DMS53 (cell line): Measurements from ENCODE around the gene CHAD.

Source experiments
- DNase-seq: peaks from one replicate; lab custom pipeline; 2025; lab: John Stamatoyannopoulos, UW

Gene CHAD

DNA sequence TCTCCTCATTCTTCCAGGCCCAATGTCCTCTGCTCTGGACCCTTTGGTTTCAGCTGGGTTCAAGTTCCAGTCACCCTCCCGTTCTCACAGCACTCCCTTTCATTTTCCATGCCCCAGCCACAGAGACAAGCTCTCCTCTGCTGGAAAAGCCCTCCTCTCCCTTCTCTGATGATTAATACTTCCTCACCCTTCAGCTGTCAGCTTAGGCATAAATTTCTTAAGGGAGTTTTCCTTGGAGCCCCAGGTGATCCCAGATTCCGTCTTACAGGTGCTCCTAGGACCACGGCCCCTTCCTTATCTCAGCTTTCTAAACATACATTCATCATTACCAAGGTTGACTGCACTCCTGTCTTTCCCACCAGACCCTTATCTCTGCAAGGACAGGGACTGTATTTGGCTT lies 10.4 kb downstream of the CHAD start:
- DNase-seq: no peak

DNA sequence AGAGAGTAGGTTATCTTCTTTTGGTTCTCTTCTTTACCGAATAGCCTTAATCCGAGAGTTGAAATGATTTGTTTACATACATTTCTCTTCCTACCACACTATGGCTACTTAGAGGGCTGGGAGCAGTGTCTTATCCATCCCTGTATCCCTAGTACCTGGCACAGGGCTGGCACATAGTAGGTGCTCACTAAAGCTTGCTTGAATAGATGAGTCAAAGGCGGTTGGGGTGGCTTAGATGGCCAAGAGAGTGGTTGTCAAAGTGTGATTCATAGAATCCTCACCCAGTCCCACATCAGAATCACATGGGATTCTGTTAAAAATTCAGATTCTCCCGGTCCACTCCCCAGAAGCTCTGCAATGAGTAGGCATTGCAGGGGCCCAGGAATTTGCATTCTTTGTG lies 11.1 kb downstream of the CHAD start:
- DNase-seq: no peak

DNA sequence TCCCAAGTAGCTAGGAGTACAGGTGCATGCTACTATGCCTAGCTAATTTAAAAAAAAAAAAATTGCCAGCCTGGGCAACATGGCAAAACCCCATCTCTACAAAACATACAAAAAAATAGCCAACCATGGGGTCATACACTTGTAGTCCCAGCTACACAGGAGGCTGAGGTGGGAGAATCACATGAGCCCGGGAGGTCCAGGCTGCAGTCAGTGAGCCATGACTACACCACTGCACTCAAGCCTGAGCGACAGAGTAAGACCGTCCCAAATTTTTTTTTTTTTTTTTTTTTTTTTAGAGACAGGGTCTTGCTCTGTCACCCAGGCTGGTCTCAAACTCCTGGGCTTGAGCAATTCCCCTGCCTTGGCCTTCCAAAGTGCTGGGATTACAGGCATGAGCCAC lies 14.8 kb downstream of the CHAD start:
- DNase-seq: no peak

DNA sequence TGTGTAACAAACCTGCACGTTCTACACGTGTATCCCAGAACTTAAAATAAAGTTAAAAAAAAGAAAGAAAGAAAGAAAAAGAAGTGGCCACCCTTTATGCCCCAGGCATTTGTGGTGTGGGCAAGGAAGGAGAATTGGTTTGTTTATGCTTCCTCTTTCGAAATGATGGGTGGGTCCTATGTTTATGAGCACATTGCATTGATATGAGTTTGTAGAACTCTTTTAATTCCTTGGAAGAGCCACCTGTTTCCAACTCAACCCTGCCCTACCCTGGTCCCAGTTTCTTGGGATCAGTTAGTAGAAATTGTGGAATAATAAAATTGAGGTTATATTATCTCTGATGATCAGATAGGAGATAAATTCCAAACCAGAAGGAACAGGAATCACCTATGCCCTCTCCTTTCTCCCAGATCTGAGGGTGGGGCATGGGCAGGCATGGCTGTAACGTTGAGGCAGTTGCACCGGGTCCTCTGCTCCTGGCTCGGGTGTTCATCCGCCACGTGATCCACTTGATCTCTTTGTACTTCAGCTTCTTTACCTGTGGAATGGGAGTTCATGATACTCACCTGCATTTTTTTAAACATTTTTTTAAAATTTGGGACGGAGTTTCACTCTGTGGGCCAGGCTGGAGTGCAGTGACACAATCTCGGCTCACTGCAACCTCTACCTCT lies 15.9 kb downstream of the CHAD start:
- DNase-seq: no peak

DNA sequence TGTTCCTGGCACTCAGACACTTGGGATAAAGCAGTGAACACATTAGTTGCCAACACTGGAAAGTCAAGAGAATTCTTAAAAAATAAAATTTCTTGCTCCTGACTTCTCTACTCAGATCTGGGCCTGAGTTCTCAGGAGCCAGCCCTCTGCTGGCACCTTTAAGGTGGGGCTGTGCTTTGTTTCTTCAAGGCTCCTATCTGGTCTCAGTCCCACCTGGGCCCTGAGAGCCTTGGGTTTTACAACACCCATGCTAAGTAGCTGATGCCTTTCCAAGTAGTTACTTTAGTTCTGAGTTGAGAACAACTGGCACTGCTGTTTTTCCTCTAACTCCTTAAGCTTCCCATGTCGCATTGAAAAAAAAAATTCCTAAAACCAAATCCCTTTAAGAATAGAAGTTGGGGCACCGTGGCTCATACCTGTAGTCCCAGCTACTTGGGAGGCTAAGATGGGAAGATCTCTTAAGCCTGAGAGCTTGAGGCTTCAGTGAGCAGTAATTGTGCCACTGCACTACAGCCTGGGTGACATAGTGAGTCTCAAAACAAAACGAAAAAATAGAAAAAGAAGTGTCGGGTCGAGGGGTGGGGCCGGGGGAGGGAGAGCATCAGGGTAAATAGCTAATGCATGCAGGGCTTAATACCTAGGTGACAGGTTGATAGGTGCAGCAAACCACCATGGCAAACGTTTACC lies 16.6 kb downstream of the CHAD start:
- DNase-seq: no peak

DNA sequence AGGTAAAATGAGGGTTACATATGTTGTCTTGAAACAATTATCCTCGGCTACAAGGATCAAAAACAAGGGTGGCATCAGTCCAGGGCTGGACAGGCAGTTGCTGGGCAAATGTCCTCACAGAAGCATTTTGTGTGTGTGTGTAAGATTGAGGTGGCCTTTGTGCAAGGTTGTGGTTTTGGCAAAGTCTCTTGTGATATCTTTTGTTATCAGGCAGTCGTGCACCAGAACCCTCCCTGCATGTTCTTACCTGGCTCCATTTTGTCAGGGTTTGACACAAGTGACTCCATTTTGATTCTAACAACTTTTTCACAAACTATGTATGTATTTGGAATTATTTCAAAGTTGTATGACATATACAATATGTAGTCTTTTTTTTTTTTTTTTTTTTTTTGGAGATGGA lies 20.0 kb downstream of the CHAD start:
- peak; percentile 53 for DNase-seq

DNA sequence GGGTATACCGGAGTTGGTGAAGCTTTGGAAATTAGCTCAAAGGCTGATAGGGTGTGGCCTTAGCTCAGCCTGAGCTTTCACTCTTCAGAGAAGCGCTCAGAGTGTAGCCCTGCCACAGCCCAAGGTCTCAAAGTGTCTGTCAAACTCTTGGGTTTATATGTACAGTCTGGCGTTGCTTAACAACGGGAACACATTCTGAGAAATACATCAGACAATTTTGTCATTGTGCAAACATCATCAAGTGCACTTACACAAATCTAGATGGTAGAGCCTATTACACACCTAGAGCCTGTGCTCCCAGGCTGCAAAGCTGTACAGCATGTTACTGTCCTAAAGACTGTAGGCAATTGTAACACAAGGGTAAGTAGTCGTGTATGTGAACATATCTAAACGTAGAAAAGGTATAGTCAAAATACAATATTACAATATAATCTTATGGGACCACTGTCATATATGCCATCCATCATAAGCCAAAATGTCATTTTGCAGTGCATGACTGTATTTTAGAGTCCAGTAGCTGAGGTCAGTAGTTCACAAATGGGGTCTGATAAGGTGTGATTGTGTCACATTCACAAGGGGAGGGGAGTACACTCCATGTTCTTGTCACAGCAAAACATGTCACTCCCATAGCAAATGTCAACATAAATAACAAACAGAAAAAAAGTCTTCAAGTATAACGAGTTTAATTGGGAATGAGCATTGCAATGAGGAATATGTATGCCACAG lies 20.6 kb downstream of the CHAD start:
- peak; percentile 99 for DNase-seq

DNA sequence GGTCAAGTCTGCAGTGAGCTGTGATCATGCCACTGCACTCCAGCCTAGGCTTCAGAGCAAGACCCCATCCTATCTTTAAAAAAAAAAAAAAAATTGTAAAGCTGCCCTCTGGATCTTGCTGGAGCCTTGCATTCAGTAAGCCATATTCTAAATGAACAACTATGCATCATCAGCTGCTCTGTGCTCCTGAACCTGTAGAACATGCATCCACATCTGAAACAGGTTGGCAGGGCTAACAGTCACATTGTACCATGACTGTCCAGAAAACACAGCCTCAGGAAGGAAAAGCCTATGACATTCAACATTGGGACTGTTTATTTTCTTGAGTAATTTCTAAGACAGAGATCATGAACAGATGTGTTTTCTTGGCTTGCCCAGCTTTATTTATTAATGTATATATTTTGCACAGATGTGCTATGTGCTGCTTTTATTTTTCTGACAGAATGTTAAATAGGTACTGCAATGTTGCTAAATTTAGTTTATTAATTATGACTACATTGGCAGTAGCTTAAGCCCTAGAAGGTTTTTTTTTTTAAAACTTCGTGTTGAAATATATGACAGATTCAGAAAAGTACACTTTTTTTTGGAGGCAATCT lies 22.9 kb downstream of the CHAD start:
- no peak for DNase-seq

DNA sequence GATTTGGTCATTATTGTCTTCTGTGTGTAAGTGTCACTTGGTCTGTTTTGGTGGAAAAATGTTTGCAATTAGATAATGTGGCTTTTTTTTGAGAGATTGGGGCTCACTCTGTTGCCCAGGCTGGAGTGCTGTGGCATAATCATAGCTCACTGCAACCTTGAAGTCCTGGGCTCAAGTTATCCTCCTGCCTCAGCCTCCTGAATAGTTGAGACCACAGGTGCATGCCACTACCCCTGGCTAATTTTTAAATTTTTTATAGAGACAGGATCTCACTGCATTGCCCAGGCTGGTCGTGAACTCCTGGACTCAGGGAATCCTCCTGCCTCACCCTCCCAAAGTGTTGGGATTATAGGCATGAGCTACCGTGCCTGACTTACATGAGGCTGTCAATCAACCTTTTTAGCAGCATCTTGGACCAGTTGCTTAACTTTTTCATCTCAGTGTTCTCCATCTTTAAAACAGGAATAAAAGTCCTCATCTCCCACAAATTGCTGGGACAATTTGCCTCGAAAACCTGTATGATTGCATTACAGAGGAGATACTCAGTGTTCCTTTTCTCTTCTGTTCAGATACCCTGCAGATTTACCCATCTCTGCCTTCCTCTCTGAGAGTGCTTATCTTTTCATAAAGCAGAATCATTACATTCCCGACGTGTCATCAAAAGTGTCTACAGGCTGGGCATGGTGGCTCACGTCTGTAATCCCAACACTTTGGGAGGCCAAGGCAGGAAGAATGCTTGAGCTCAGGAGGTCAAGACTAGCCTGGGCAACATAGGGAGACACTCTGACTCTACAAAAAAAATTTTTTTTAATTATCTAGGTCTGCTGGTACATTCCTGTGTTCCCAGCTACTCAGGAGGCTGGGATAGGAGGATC lies 23.6 kb downstream of the CHAD start:
- DNase-seq: no peak

DNA sequence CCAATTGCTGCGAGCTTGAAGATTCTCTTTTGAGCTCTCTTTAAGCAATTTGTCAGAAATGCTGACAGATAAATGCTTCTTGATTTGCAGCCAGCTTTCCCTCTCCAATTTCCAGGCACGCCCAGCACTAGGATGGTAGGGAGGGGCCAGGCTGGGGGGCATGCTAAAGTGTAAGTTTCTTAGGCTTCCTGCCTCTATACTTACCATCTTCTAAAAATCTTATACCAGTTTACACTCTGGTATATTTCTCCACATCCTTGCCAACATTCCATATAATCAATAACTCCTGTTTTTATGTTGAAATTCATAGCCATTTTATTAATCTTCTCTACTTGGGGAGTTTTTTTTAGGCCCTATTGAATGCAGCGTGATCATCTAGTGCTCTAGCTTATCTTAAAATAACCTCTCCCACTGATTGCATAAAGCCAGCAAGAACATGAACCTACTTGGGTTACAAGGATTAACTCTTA lies 25.1 kb downstream of the CHAD start:
- DNase-seq: peak; percentile 47

DNA sequence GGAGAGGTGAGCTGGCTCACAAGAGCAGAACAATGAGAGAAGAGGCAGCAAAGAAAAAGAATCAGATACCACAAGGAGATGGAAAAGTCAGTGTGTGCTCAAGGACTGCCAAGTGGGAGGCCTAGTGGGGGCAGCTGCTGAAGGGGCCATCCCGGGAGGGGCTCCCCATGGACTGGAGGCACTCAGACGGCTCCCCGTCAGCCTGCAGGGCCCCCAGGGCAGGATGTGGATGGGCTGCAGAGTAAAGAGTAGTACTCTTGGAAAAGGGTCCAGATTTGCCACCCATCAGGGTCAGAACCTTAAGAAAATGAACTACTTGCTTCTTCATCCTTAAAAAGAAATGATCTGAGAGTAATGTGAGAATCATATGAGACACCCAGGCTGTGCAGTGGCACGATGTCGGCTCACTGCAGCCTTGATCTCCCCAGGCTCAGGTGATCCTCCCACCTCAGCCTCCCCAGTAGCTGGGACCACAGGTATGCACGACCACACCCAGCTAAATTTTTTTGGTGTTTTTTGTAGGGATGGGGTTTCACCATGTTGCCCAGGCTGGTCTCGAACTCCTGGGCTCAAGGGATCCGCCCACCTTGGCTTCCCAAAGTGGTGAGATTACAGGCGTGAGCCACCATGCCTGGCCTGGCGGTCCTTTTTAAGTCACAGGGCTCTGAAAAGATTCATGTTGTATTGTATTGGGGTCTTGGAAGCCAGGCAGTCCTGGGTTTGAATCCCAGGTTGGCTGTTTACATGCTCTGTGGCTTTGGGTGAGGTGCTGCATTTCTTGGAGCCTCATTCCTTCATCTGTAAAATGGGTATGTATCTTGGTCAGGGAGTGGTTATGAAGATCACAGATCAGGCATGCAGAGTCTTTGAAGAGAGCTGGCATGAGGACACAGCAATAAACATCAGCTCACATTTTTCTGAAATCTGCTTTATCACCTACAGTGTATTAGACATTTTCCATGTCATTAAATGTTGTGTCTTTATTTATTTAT lies 27.5 kb downstream of the CHAD start:
- DNase-seq: no peak

DNA sequence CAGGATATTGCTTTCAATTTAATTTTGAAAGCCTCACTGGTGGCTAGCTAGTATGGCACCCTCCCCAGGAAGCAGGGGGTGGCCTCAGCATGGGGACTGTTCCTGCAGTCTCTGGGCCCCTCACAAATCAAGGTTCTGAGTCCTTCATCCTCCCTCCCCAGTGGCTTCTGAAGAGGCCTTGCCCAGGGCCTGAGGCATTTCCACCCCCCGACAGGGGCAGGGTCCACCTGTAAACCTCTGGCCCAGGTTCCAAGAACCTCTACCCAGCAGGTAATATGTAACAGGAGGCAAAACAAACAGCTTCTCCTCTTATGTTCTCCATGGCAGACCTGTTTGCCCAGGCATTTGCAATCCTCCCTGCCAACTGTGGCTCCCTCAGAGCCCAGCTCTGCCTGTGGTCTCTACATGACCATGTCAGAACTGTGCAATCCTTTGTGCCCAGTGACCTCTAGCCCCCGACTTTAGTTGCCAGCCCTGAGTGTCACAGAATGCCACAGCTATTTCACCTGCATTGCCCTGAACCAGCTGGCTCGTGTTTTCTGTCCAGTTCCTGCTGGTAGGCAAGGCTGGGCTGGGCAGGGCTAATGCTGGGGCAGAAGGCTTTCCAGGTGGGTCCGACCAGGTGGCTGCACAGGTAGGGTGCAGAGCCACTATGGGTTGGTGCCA lies 28.4 kb downstream of the CHAD start:
- DNase-seq: peak; percentile 91

DNA sequence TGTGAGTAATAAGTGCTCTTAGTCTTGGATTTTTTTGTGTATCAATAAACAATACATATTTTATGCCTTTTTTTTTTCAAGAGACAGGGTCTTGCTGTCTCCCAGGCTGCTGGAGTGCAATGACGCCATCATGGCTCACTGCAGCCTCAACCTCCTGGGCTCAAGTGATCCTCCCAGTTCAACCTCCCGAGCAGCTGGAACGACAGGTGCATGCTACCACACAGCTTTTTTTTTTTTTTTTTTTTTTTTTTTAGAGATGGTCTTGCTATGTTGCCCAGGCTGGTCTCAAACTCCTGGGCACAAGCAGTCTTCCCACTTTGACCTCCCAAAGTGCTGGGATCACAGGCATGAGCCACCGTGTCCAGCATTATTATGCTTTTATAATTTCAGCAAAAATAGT lies 29.7 kb downstream of the CHAD start:
- peak; percentile 89 for DNase-seq

DNA sequence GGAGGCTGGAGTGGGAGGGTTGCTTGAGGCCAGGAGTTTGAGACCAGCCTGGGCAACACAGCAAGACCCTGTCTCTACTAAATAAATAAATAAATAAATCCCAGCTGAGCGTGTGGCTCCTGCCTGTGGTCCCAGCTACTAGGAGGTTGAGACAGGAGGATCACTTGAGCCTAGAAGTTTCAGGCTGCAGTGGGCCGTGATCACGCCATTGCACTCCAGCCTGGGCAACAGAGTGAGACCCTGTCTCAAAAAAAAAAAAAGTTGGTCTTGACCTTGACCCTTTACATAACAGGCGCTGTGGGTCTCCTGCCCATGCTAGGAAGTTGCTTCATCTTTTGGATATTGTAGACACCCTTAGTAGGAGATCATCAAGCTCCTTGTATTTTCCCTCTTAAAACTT lies 31.3 kb downstream of the CHAD start:
- no peak for DNase-seq

DNA sequence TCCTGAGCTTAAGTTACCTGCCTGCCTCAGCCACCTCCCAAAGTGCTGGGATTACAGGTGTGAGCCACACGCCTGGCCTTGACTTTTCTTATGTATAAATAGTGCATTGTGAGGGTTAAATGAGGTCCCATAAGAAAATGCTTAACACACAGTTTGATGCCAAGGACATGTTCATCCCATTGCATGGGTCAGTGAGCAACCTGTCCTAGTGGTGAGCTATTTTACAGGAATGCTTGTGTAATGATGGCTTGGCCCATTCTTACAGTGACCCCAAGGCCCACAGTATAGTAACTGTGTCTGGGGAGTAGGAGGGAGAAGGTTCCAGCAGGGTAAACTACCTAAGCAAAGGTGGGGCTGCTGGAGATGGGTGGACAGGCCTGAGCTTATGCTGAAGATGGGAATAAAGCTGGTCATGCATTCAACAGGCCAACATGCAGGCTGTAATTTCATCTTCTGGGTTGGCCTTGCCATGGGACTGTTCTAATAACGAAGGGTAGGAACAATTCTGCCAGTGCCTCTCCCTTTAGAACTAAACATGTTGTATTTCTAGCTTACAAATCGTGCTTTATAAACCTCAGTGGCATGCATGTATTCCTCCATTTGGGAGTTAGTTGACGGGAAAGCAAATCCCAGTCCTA lies 36.4 kb downstream of the CHAD start:
- no peak for DNase-seq

DNA sequence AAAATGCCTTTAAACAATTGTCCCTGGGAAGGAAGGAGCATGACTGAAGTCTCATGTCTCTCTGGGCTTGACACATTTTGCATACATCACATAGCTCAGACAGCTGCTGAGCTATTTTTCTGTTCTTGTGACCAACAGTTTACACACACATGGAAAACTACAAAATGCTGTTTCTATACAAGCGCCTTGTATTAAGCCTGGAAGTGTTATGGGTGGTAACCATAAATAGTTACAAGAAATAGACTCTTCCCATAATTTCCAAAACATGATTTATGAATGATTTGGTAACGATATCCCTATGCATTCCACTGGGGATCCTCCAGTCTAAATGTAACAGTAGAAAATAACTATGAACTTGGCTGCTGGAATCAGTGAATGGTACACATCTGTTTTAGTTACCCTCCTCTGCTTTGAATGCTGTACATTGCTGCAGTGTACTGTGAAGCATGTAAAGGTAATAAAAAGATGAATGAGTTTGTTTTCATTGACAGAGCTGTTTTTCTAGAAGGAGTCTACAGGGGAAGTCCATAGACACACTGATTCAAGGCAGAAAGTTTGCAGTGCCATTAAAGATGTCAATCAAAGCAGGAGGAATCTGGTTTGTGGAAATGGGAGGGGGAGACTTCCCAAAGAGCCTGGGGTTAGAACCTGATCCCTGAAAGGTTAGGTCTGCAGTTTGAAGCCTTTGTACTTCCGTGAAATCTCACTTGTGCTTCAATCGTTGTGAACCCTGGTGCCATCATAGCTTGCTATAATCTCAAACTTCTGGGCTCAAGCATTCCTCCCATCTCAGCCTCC lies 37.7 kb downstream of the CHAD start:
- DNase-seq: no peak

DNA sequence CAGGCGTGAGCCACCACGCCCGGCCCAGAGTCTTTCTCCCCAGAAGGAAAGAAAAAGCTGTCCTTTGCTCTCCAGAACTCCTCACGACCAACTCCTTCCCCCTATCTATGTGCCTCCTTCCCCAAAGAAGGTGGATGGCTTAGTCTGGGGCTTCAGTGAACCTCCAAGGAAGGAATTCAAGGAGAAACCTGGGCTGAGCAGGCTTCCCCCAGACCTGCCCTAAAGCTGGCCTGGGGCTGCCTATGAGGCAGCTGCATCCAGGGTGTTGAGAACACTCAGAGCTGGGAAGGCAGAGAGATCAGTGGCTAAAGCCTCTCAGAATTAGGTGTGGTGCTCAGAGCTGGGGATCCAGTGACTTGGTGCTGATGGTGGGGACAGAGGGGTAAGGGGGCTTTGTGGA lies 38.9 kb downstream of the CHAD start:
- DNase-seq: no peak

DNA sequence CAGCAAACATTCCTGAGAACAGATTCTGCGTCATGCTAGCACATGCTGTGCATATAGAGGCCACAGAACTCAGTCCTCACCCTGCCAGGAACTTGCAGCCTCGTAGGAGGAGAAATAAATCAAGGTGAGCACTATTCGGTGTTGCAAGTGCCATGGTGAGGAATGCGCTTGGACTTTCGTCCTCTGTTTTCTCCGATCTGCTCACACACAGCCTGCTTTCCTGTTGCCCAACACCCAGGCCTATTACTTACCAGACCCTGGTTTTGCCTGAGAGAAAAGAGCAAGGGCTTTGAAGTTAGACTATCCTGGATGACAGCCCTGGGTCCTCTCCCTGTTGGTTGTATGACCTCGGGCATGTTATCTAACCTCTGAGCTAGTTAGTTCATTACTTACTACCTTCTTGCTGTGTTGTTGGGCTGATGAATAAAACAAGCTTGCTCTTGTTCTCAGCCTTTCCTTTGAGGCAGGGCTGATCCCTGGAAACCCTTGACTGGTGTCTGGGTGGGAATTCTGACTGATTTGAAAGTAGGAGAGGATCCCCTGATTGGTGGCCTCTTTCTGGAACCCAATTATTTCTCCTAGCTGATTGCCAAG lies 39.8 kb downstream of the CHAD start:
- no peak for DNase-seq
